Upper lobe of right lung (tissue), 1 donor: ENCODE data around the gene POLR2B. TPM values are rescaled to one million over a fixed set of nuclear protein-coding genes. Genes with fewer than 3 reads are reported as not detected.
"Not testable (repeated sequence)": the region's sequence is repeated elsewhere in the genome, so short reads cannot be mapped to it uniquely, and the experiment has no call there.

Experiments used
- ATAC-seq: fragments of 200-7000 bp; cut with Tn5 transposase; one replicate; pipeline ENCODE4 v1.9.1; 2020; ENCODE audit warnings: mild to moderate bottlenecking, moderate library complexity
- DNase-seq: peaks from one replicate; pipeline ENCODE4 v3.0.0-alpha.2; 2020
- H3K27ac ChIP-seq: fragments of 200-600 bp; one replicate; pipeline ENCODE4 v1.8.0; 2022
- H3K27me3 ChIP-seq: fragments of 200-600 bp; one replicate; pipeline ENCODE4 v1.8.0; 2022; ENCODE audit warnings: mild to moderate bottlenecking
- H3K36me3 ChIP-seq: fragments of 200-600 bp; one replicate; pipeline ENCODE4 v1.8.0; 2022
- H3K4me1 ChIP-seq: fragments of 200-600 bp; one replicate; pipeline ENCODE4 v1.8.0; 2022
- H3K4me3 ChIP-seq: fragments of 200-600 bp; one replicate; pipeline ENCODE4 v1.8.0; 2022; ENCODE audit warnings: mild to moderate bottlenecking
- H3K9me3 ChIP-seq: fragments of 200-600 bp; one replicate; pipeline ENCODE4 v1.8.0; 2022
- CTCF ChIP-seq: fragments of 200-600 bp; IDR thresholded peaks from one replicate; pipeline ENCODE4 v1.8.0; 2022; ENCODE audit warnings: antibody characterized with exemption
- intact Hi-C: fragments of 100-400 bp; cut with DNase I; formaldehyde crosslinking; loops from one replicate; pipeline ENCODE4 v1.11.0; 2022
- total RNA-seq: library from RNA; stranded (reverse); fragmentation: NEBNext Ultra II Directional; extraction: Animal tissue kit (Norgen Biotek cat#: 25700); gene quantifications from one replicate; pipeline ENCODE4 v1.2.1, GENCODE V29; 2021
- donor health status: DM: no; HTN: yes; CAD: no; lungs with severe emphysema.

Gene POLR2B
- total RNA-seq, 1 donor from 2014 or later = 65.8 TPM

GRCh38 chr4:57053508-57053907 lies 74.8 kb downstream of the POLR2B start:
- no peaks in the 10 kb centered on the region for H3K36me3 ChIP-seq
- peaks cover 18% of the 10 kb centered on the region for H3K4me1 ChIP-seq
- no peak overlapping the region for H3K27ac ChIP-seq
- no peak overlapping the region for H3K4me3 ChIP-seq
- H3K27me3 ChIP-seq = no peaks in the 10 kb centered on the region
- no peak for TF ChIP-seq CTCF
- ATAC-seq (no peak), DNase-seq (no peak)
- intact Hi-C loops = no loop called here
- no peaks in the 10 kb centered on the region for H3K9me3 ChIP-seq

GRCh38 chr4:57055886-57056285 lies 77.2 kb downstream of the POLR2B start:
- Histone ChIP-seq H3K27me3 (no peaks in the 10 kb centered on the region), H3K4me3 (no peak overlapping the region), H3K9me3 (no peaks in the 10 kb centered on the region), H3K27ac (peak overlapping the region; percentile 48), H3K36me3 (no peaks in the 10 kb centered on the region), H3K4me1 (peaks cover 18% of the 10 kb centered on the region)
- DNase-seq = no peak
- intact Hi-C loops = no loop called here
- ATAC-seq = peak; percentile 7
- no peak for TF ChIP-seq CTCF

GRCh38 chr4:57059890-57060716 lies 81.4 kb downstream of the POLR2B start:
- H3K27ac ChIP-seq = no peak overlapping the region
- no peak for DNase-seq
- intact Hi-C loops = no loop called here

GRCh38 chr4:57060717-57061067 lies 82.0 kb downstream of the POLR2B start:
- H3K4me1 ChIP-seq = peaks cover 41% of the 10 kb centered on the region
- H3K36me3 ChIP-seq, H3K27me3 ChIP-seq, H3K27ac ChIP-seq, ATAC-seq, H3K9me3 ChIP-seq, intact Hi-C loops, H3K4me3 ChIP-seq, DNase-seq: not testable (repeated sequence)

More at GRCh38 chr4:57059890-57060716, 81.4 kb downstream of the POLR2B start:
- TF ChIP-seq CTCF = no peak
- H3K4me3 ChIP-seq = no peak overlapping the region
- no peaks in the 10 kb centered on the region for H3K36me3 ChIP-seq
- H3K9me3 ChIP-seq = no peaks in the 10 kb centered on the region
- H3K27me3 ChIP-seq = no peaks in the 10 kb centered on the region
- ATAC-seq = no peak
- H3K4me1 ChIP-seq = peaks cover 36% of the 10 kb centered on the region

GRCh38 chr4:57061395-57061794 lies 82.7 kb downstream of the POLR2B start:
- ATAC-seq (no peak), DNase-seq (no peak)
- no peak for TF ChIP-seq CTCF
- H3K9me3 ChIP-seq = no peaks in the 10 kb centered on the region
- H3K4me1 ChIP-seq = peaks cover 47% of the 10 kb centered on the region
- intact Hi-C loops = no loop called here
- H3K36me3 ChIP-seq = no peaks in the 10 kb centered on the region
- peak overlapping the region; percentile 38 for H3K27ac ChIP-seq
- H3K27me3 ChIP-seq = no peaks in the 10 kb centered on the region
- H3K4me3 ChIP-seq = no peak overlapping the region

GRCh38 chr4:57063518-57063917 lies 84.8 kb downstream of the POLR2B start:
- intact Hi-C loops = no loop called here
- ATAC-seq = no peak
- H3K27ac ChIP-seq = no peak overlapping the region

More at GRCh38 chr4:57063518-57063917, 84.8 kb downstream of the POLR2B start:
- H3K9me3 ChIP-seq = no peaks in the 10 kb centered on the region
- no peaks in the 10 kb centered on the region for H3K27me3 ChIP-seq
- no peaks in the 10 kb centered on the region for H3K36me3 ChIP-seq
- no peak overlapping the region for H3K4me3 ChIP-seq
- no peak for DNase-seq
- H3K4me1 ChIP-seq = peaks cover 35% of the 10 kb centered on the region
- no peak for TF ChIP-seq CTCF
